ENCODE results near the gene SLC25A26.
"Not testable (repeated sequence)": the region's sequence is repeated elsewhere in the genome, so short reads cannot be mapped to it uniquely, and the experiment has no call there.

Gene SLC25A26

GRCh38 chr3:66299891-66300290 lies 79.1 kb downstream of the SLC25A26 start:
- no peak for DNase-seq (ENCODE audit: low read depth, low spot score)
- H3K9me3 ChIP-seq (ENCODE audit: insufficient read depth, low read length) = no peaks in the 10 kb centered on the region
- no peaks in the 10 kb centered on the region for H3K36me3 ChIP-seq (ENCODE audit: insufficient read depth, insufficient read length, low read length)
- no peak for TF ChIP-seq ZNF274 (IDR thresholded peaks at IDR 0.05; ENCODE audit: low read depth, low read length)
- H3K27me3 ChIP-seq (ENCODE audit: insufficient read depth, insufficient read length) = no peaks in the 10 kb centered on the region
- H3K4me3 ChIP-seq (ENCODE audit: insufficient read length, low read depth) = no peak overlapping the region
- no peak overlapping the region for H3K9ac ChIP-seq (ENCODE audit: insufficient read length, low read depth)
- no peaks in the 10 kb centered on the region for H3K4me1 ChIP-seq (ENCODE audit: insufficient read depth, insufficient read length)

DNA sequence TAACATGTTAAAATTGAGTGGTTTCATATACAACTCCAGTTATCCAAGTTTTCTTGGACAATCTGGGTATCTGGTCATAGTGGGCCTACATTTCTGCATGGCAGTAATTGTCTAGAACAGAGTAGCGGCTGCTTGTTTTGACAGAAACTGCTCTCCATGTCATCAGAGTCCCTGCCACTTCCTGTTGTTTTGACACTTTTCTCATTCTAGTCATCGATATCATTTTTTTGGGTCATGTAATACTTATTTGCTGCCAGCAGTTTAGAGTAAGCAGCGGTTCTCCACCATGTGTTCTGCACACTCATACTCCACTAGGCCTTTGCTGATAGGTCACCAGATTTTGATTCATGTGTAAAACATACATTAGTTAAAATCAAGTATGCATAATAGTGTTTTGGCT lies 81.5 kb downstream of the SLC25A26 start:
- Histone ChIP-seq H3K4me3 (ENCODE audit: insufficient read length, low read depth) (no peak overlapping the region), H3K9ac (ENCODE audit: insufficient read length, low read depth) (no peak overlapping the region), H3K4me1 (ENCODE audit: insufficient read depth, insufficient read length) (no peaks in the 10 kb centered on the region), H3K27me3 (ENCODE audit: insufficient read depth, insufficient read length) (no peaks in the 10 kb centered on the region), H3K9me3 (ENCODE audit: insufficient read depth, low read length) (no peaks in the 10 kb centered on the region), H3K36me3 (ENCODE audit: insufficient read depth, insufficient read length, low read length) (no peaks in the 10 kb centered on the region)
- no peak for DNase-seq (ENCODE audit: low read depth, low spot score)
- no peak for TF ChIP-seq YY1 (IDR thresholded peaks at IDR 0.05; ENCODE audit: insufficient read depth, insufficient read length)
- TF ChIP-seq SUZ12 (IDR thresholded peaks at IDR 0.05; ENCODE audit: extremely low read depth, insufficient read depth, insufficient read length) = no peak
- TF ChIP-seq ZNF274 (IDR thresholded peaks at IDR 0.05; ENCODE audit: low read depth, low read length) = no peak

DNA sequence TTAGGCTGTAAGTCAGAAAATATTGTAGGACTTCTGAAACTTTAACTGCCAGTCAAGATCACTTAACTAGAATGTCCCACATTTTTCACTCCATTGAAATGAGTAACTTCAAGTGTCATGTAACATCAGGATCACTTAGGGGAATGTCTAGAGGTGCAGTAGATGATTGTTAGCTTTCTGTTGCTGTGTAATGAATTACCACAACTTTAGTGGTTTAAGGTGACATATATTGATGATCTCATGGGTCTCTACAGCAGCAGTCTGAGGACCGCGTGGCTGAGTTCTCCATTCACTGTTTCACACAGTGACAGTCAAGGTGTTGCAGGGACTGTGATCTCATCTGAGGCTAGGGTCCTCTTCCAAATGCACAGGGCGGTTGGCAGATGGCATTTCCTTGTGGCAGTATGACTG lies 82.7 kb downstream of the SLC25A26 start:
- no peaks in the 10 kb centered on the region for H3K36me3 ChIP-seq (ENCODE audit: insufficient read depth, insufficient read length, low read length)
- no peaks in the 10 kb centered on the region for H3K27me3 ChIP-seq (ENCODE audit: insufficient read depth, insufficient read length)
- TF ChIP-seq YY1 (IDR thresholded peaks at IDR 0.05; ENCODE audit: insufficient read depth, insufficient read length) = no peak
- no peak for TF ChIP-seq SUZ12 (IDR thresholded peaks at IDR 0.05; ENCODE audit: extremely low read depth, insufficient read depth, insufficient read length)
- TF ChIP-seq ZNF274 (IDR thresholded peaks at IDR 0.05; ENCODE audit: low read depth, low read length) = no peak
- no peak for DNase-seq (ENCODE audit: low read depth, low spot score)
- no peaks in the 10 kb centered on the region; the same call in 1 of the 2 replicates for H3K9me3 ChIP-seq (ENCODE audit: insufficient read depth, low read length)
- no peaks in the 10 kb centered on the region for H3K4me1 ChIP-seq (ENCODE audit: insufficient read depth, insufficient read length)
- H3K9ac ChIP-seq (ENCODE audit: insufficient read length, low read depth) = no peak overlapping the region
- H3K4me3 ChIP-seq (ENCODE audit: insufficient read length, low read depth) = no peak overlapping the region

GRCh38 chr3:66304293-66304692 lies 83.5 kb downstream of the SLC25A26 start:
- no peaks in the 10 kb centered on the region for H3K36me3 ChIP-seq (ENCODE audit: insufficient read depth, insufficient read length, low read length)
- no peaks in the 10 kb centered on the region; the same call in 1 of the 2 replicates for H3K9me3 ChIP-seq (ENCODE audit: insufficient read depth, low read length)
- H3K4me3 ChIP-seq (ENCODE audit: insufficient read length, low read depth) = no peak overlapping the region
- H3K9ac ChIP-seq (ENCODE audit: insufficient read length, low read depth) = no peak overlapping the region
- H3K4me1 ChIP-seq (ENCODE audit: insufficient read depth, insufficient read length) = no peaks in the 10 kb centered on the region
- DNase-seq (ENCODE audit: low read depth, low spot score) = no peak
- no peaks in the 10 kb centered on the region for H3K27me3 ChIP-seq (ENCODE audit: insufficient read depth, insufficient read length)
- TF ChIP-seq SUZ12 (IDR thresholded peaks at IDR 0.05; ENCODE audit: extremely low read depth, insufficient read depth, insufficient read length) = no peak
- TF ChIP-seq ZNF274 (IDR thresholded peaks at IDR 0.05; ENCODE audit: low read depth, low read length) = no peak
- no peak for TF ChIP-seq YY1 (IDR thresholded peaks at IDR 0.05; ENCODE audit: insufficient read depth, insufficient read length)

- DNase-seq (ENCODE audit: low read depth, low spot score); H3K4me3 ChIP-seq (ENCODE audit: insufficient read length, low read depth); H3K27me3 ChIP-seq (ENCODE audit: insufficient read depth, insufficient read length); H3K36me3 ChIP-seq (ENCODE audit: insufficient read depth, insufficient read length, low read length); H3K9ac ChIP-seq (ENCODE audit: insufficient read length, low read depth); H3K9me3 ChIP-seq (ENCODE audit: insufficient read depth, low read length); H3K4me1 ChIP-seq (ENCODE audit: insufficient read depth, insufficient read length): not testable (repeated sequence)
Observed at GRCh38 chr3:66306086-66306485, 85.3 kb downstream of the SLC25A26 start.

DNA sequence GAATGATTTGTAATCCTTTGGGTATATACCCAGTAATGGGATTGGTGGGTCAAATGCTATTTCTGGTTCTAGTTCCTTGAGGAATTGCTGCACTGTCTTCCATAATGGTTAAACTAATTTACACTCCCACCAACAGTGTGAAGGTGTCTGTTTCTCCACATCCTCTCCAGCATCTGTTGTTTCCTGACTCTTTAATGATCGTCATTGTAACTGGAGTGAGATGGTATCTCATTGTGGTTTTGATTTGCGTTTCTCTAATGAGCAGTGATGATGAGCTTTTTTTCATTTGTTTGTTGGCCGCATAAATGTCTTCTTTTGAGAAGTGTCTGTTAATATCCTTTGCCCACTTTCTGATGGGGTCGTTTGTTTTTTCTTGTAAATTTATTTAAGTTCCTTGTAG lies 86.2 kb downstream of the SLC25A26 start:
- not testable (repeated sequence) for H3K9ac ChIP-seq (ENCODE audit: insufficient read length, low read depth); H3K4me3 ChIP-seq (ENCODE audit: insufficient read length, low read depth); H3K9me3 ChIP-seq (ENCODE audit: insufficient read depth, low read length); H3K4me1 ChIP-seq (ENCODE audit: insufficient read depth, insufficient read length); DNase-seq (ENCODE audit: low read depth, low spot score); H3K36me3 ChIP-seq (ENCODE audit: insufficient read depth, insufficient read length, low read length); H3K27me3 ChIP-seq (ENCODE audit: insufficient read depth, insufficient read length)

- TF ChIP-seq YY1 (IDR thresholded peaks at IDR 0.05; ENCODE audit: insufficient read depth, insufficient read length) = no peak
- TF ChIP-seq ZNF274 (IDR thresholded peaks at IDR 0.05; ENCODE audit: low read depth, low read length) = no peak
- no peak for TF ChIP-seq SUZ12 (IDR thresholded peaks at IDR 0.05; ENCODE audit: extremely low read depth, insufficient read depth, insufficient read length)
- Histone ChIP-seq H3K4me1 (ENCODE audit: insufficient read depth, insufficient read length) (no peaks in the 10 kb centered on the region), H3K4me3 (ENCODE audit: insufficient read length, low read depth) (no peak overlapping the region), H3K36me3 (ENCODE audit: insufficient read depth, insufficient read length, low read length) (no peaks in the 10 kb centered on the region), H3K27me3 (ENCODE audit: insufficient read depth, insufficient read length) (no peaks in the 10 kb centered on the region), H3K9ac (ENCODE audit: insufficient read length, low read depth) (no peak overlapping the region), H3K9me3 (ENCODE audit: insufficient read depth, low read length) (no peaks in the 10 kb centered on the region; the same call in 1 of the 2 replicates)
- DNase-seq (ENCODE audit: low read depth, low spot score) = no peak
Observed at GRCh38 chr3:66312039-66312438, 91.2 kb downstream of the SLC25A26 start.

GRCh38 chr3:66314455-66314854 lies 93.7 kb downstream of the SLC25A26 start:
- H3K9me3 ChIP-seq (ENCODE audit: insufficient read depth, low read length) = no peaks in the 10 kb centered on the region
- H3K9ac ChIP-seq (ENCODE audit: insufficient read length, low read depth) = no peak overlapping the region
- H3K4me3 ChIP-seq (ENCODE audit: insufficient read length, low read depth) = no peak overlapping the region
- TF ChIP-seq ZNF274 (IDR thresholded peaks at IDR 0.05; ENCODE audit: low read depth, low read length) = no peak
- TF ChIP-seq SUZ12 (IDR thresholded peaks at IDR 0.05; ENCODE audit: extremely low read depth, insufficient read depth, insufficient read length) = no peak
- TF ChIP-seq YY1 (IDR thresholded peaks at IDR 0.05; ENCODE audit: insufficient read depth, insufficient read length) = no peak
- no peaks in the 10 kb centered on the region for H3K4me1 ChIP-seq (ENCODE audit: insufficient read depth, insufficient read length)
- H3K36me3 ChIP-seq (ENCODE audit: insufficient read depth, insufficient read length, low read length) = no peaks in the 10 kb centered on the region
- no peak for DNase-seq (ENCODE audit: low read depth, low spot score)
- H3K27me3 ChIP-seq (ENCODE audit: insufficient read depth, insufficient read length) = no peaks in the 10 kb centered on the region
